GM21528 (cell line): ENCODE measurements around the gene CAAP1.
"Not testable (repeated sequence)": the region's sequence is repeated elsewhere in the genome, so short reads cannot be mapped to it uniquely, and the experiment has no call there.

Experiments used
- ATAC-seq: cut with Tn5 transposase; IDR thresholded peaks from one replicate; pipeline ENCODE4 v1.9.1; 2021; ENCODE audit warnings: mild to moderate bottlenecking, moderate library complexity; ENCODE audit not compliant: unreplicated experiment, low FRiP score

The CAAP1 gene

GRCh38 chr9:26856413-26857032 lies 36.1 kb downstream of the CAAP1 start:
- peak; percentile 77 for ATAC-seq

- no peak for ATAC-seq
Measured at GRCh38 chr9:26850995-26851394, 41.6 kb downstream of the CAAP1 start.

- ATAC-seq, result no peak
Measured at GRCh38 chr9:26833792-26834191, 58.8 kb downstream of the CAAP1 start.

- ATAC-seq, result not testable (repeated sequence)
Measured at GRCh38 chr9:26828391-26828955, 64.1 kb downstream of the CAAP1 start.

GRCh38 chr9:26814799-26815198 lies 77.8 kb downstream of the CAAP1 start:
- no peak for ATAC-seq

- ATAC-seq, result no peak
Measured at GRCh38 chr9:26813247-26813646, 79.4 kb downstream of the CAAP1 start.

GRCh38 chr9:26812217-26812616 lies 80.4 kb downstream of the CAAP1 start:
- no peak for ATAC-seq

- no peak for ATAC-seq
Measured at GRCh38 chr9:26811106-26811505, 81.5 kb downstream of the CAAP1 start.

- no peak for ATAC-seq
Measured at GRCh38 chr9:26809795-26810194, 82.8 kb downstream of the CAAP1 start.

GRCh38 chr9:26807161-26807560 lies 85.4 kb downstream of the CAAP1 start:
- no peak for ATAC-seq

- ATAC-seq, result peak; percentile 61
Measured at GRCh38 chr9:26802921-26803320, 89.7 kb downstream of the CAAP1 start.

- ATAC-seq, result no peak
Measured at GRCh38 chr9:26801772-26802171, 90.8 kb downstream of the CAAP1 start.

- ATAC-seq, result no peak
Measured at GRCh38 chr9:26800322-26800721, 92.3 kb downstream of the CAAP1 start.

- no peak for ATAC-seq
Measured at GRCh38 chr9:26791274-26791673, 101.3 kb downstream of the CAAP1 start.
